ENCODE measurements around the gene CCDC183. TPM values are rescaled to one million over a fixed set of nuclear protein-coding genes. Genes with fewer than 3 reads are reported as not detected.

CCDC183 gene
- total and polyA plus RNA-seq, 10 of the 15 experiments (the other 5 are each of a cell fraction or from before 2014, with no cell fraction given), result 0.04 to 1.2 (median 0.55) TPM; not detected in 5

- TF ChIP-seq EP300 (IDR thresholded peaks at IDR 0.05; ENCODE audit: borderline replicate concordance in 1 of 2, control insufficient read depth in 1 of 2, low read depth in 2 of 2, low read length in 2 of 2) (no peak), POLR2A (IDR thresholded peaks at IDR 0.05; ENCODE audit: low read depth, low read length) (no peak), HDAC2 (IDR thresholded peaks at IDR 0.05) (no peak), RELB (IDR thresholded peaks at IDR 0.05; ENCODE audit: low read depth) (no peak), TAF1 (IDR thresholded peaks at IDR 0.05; ENCODE audit: borderline replicate concordance, low read depth, low read length) (no peak)
Measured at GRCh38 chr9:136748201-136748600, 47.9 kb upstream of the CCDC183 start, which contains the start of gene LCN6 (continued).

- no peak overlapping the region for H3K9ac ChIP-seq (ENCODE audit: control insufficient read depth, insufficient read depth, low read length)
- H3K36me3 ChIP-seq (ENCODE audit: control insufficient read depth in 2 of 2, insufficient read depth in 2 of 2, low read length in 1 of 2), result no peaks in the 10 kb centered on the region
- SMC1A ChIA-PET (ENCODE audit: uncharacterized antibody, unreplicated experiment), result no interaction called here
- no peak for TF ChIP-seq NFIC (IDR thresholded peaks at IDR 0.05; ENCODE audit: low read depth, low read length)
- TF ChIP-seq CHD4 (IDR thresholded peaks at IDR 0.05), result no peak
- no peak for TF ChIP-seq HCFC1 (IDR thresholded peaks at IDR 0.05; ENCODE audit: low read length)
- no peak for TF ChIP-seq CHD2 (IDR thresholded peaks at IDR 0.05; ENCODE audit: borderline replicate concordance, low read depth, low read length)
- ATAC-seq (no peak; the same call in 2 of the 3 replicates), FAIRE-seq (no peak), DNase-seq (ENCODE audit: low read depth, low spot score) (no peak)
- no peaks in the 10 kb centered on the region for H3K4me1 ChIP-seq (ENCODE audit: control insufficient read depth, insufficient read depth, low read length)
- H3K4me2 ChIP-seq (ENCODE audit: control insufficient read depth, insufficient read depth), result no peak overlapping the region
- no TSS peak for BruUV-seq (replicated peaks)
- H3K79me2 ChIP-seq (ENCODE audit: control insufficient read depth, insufficient read depth, low read length), result no peaks in the 10 kb centered on the region
- no peak overlapping the region for H3K27ac ChIP-seq (ENCODE audit: control insufficient read depth, insufficient read depth)
- RAD21 ChIA-PET (ENCODE audit: unreplicated experiment), result no interaction called here
- WGBS (ENCODE audit: insufficient coverage, insufficient replicate concordance, low lambda C conversion rate, missing lambda C conversion rate), result 44% methylated on average over 21 of the region's 21 CpGs
- POLR2A ChIA-PET, result interaction anchor here (1.0 kb wide), 1 partner anchor 30 kb away, joined by 3 read pairs; no protein-coding TSS in a partner anchor
- no peak overlapping the region for H3K4me3 ChIP-seq
- H2AFZ ChIP-seq (ENCODE audit: control insufficient read depth, low read depth, low read length), result no peak overlapping the region
- CTCF ChIA-PET, result interaction anchor here (1.0 kb wide), 1 partner anchor 19 kb away, joined by 5 read pairs; no protein-coding TSS in a partner anchor
- peaks cover 22% of the 10 kb centered on the region for H3K9me3 ChIP-seq (replicated peaks; ENCODE audit: control insufficient read depth, insufficient read depth, low read length)
- in situ Hi-C loops (cut with MboI), result no loop called here
- no peaks in the 10 kb centered on the region for H4K20me1 ChIP-seq (ENCODE audit: control insufficient read depth, insufficient read depth)
- no peaks in the 10 kb centered on the region; a peak in 1 of 4 replicates for H3K27me3 ChIP-seq (replicated peaks in 1 of 2; ENCODE audit: control insufficient read depth in 2 of 2, insufficient read depth in 2 of 2, low read length in 1 of 2)
- intact Hi-C loops (cut with micrococcal nuclease; ENCODE audit: unreplicated experiment), result no loop called here
Measured at GRCh38 chr9:136748666-136749611, 47.2 kb upstream of the CCDC183 start.
